WI38 (cell line): ENCODE results near the gene FAM149A.

Experiments
- H3K4me3 ChIP-seq: 2 replicates; pipeline ENCODE4 v1.5.1; 2011; ENCODE audit warnings: low read depth, mild to moderate bottlenecking, control low read depth, low read length
- CTCF ChIP-seq: IDR thresholded peaks from 2 replicates; pipeline ENCODE4 v1.5.1; 2012; ENCODE audit warnings: low read depth, mild to moderate bottlenecking, control low read depth, low read length

The FAM149A gene

GRCh38 chr4:186158966-186159365 is 54.5 kb downstream of the FAM149A start:
- no peak overlapping the region for H3K4me3 ChIP-seq
- TF ChIP-seq CTCF: no peak

- no peak overlapping the region for H3K4me3 ChIP-seq
- TF ChIP-seq CTCF: no peak
Observed at GRCh38 chr4:186159613-186160012, 55.1 kb downstream of the FAM149A start.

- no peak overlapping the region for H3K4me3 ChIP-seq
- TF ChIP-seq CTCF: no peak
Observed at GRCh38 chr4:186161138-186161537, 56.6 kb downstream of the FAM149A start.

GRCh38 chr4:186166852-186167512 is 62.5 kb downstream of the FAM149A start:
- no peak for TF ChIP-seq CTCF
- no peak overlapping the region for H3K4me3 ChIP-seq

GRCh38 chr4:186167605-186168004 is 63.1 kb downstream of the FAM149A start:
- H3K4me3 ChIP-seq: no peak overlapping the region
- TF ChIP-seq CTCF: no peak

GRCh38 chr4:186168750-186169149 is 64.2 kb downstream of the FAM149A start:
- H3K4me3 ChIP-seq: no peak overlapping the region
- TF ChIP-seq CTCF: no peak

- no peak for TF ChIP-seq CTCF
- no peak overlapping the region for H3K4me3 ChIP-seq
Observed at GRCh38 chr4:186169333-186169944, 64.9 kb downstream of the FAM149A start.
